NB4 (cell line): ENCODE data around the gene NCS1.

Experiments used
- DNase-seq: peaks from one replicate; pipeline ENCODE4 v3.0.0; 2010; ENCODE audit warnings: low read depth
- H3K4me3 ChIP-seq: one replicate; pipeline ENCODE4 v1.5.1; 2011; ENCODE audit warnings: mild to moderate bottlenecking, low read depth, low read length, moderate library complexity
- MYC ChIP-seq: IDR thresholded peaks from 2 replicates; pipeline ENCODE4 v1.6.1; 2011; ENCODE audit warnings: low read depth, low read length
- POLR2A ChIP-seq: IDR thresholded peaks from 2 replicates; pipeline ENCODE4 v1.6.1; 2011; ENCODE audit warnings: mild to moderate bottlenecking; ENCODE audit not compliant: insufficient read length; ENCODE audit errors: extremely low read depth
- TF ChIP-seq, protein P1 (sequence below): IDR thresholded peaks from one replicate; pipeline ENCODE4 v1.5.1; 2012; ENCODE audit warnings: low read depth, low read length
- TF ChIP-seq, protein P2 (sequence below): IDR thresholded peaks from 2 replicates; pipeline ENCODE4 v1.6.1; 2011; ENCODE audit warnings: low read depth, low read length

The NCS1 gene

DNA sequence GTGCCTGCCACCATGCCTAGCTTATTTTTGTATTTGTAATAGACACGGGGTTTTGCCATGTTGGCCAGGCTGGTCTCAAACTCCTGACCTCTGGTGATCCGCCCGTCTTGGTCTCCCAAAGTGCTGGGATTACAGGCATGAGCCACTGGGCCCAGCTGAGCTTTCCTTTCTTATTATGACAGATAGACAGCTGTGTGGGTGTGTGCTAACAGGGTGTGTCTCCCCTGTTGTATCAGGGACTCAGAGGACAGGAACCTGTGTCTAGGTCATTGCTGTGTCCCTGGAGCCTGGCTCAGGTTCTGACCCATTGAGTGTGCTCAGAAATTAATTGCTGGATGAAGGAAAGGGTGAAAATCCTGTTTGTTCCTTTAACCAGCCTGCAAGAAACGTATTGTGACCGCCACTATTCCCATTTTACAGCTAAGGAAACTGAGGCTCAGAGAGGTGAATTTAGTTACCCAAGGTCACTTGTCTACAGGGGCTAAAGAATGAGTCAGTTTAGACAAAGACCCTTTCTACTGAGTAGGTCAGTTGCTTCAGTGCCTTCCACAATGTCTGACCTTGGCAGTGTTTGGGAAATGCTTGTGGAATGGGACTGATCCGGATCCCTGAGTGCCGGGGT lies 16.8 kb downstream of the NCS1 start:
- no peak for DNase-seq
- no peak overlapping the region for H3K4me3 ChIP-seq
- TF ChIP-seq, protein P1, sequence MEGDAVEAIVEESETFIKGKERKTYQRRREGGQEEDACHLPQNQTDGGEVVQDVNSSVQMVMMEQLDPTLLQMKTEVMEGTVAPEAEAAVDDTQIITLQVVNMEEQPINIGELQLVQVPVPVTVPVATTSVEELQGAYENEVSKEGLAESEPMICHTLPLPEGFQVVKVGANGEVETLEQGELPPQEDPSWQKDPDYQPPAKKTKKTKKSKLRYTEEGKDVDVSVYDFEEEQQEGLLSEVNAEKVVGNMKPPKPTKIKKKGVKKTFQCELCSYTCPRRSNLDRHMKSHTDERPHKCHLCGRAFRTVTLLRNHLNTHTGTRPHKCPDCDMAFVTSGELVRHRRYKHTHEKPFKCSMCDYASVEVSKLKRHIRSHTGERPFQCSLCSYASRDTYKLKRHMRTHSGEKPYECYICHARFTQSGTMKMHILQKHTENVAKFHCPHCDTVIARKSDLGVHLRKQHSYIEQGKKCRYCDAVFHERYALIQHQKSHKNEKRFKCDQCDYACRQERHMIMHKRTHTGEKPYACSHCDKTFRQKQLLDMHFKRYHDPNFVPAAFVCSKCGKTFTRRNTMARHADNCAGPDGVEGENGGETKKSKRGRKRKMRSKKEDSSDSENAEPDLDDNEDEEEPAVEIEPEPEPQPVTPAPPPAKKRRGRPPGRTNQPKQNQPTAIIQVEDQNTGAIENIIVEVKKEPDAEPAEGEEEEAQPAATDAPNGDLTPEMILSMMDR: no peak
- no peak for TF ChIP-seq MYC
- no peak for TF ChIP-seq POLR2A
- TF ChIP-seq, protein P2, sequence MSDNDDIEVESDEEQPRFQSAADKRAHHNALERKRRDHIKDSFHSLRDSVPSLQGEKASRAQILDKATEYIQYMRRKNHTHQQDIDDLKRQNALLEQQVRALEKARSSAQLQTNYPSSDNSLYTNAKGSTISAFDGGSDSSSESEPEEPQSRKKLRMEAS: no peak

DNA sequence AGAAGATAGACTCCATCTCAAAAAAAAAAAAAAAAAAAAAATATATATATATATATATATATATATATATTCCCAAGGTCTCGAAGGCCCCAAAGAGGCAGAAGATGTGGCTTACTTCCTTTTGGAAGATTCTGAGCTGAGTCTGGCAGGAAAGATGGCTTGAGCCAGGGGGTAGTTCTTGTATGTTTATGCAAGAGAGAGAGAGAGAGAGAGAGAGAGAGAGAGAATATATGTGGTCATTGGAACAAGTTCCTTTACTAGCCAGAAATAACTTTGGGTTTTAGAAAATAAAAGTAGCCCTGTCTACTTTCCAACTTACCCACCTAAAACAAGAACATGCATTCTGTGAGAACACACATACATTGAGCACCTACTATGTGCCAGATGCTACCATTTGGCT lies 17.6 kb downstream of the NCS1 start:
- DNase-seq: no peak
- no peak overlapping the region for H3K4me3 ChIP-seq
- TF ChIP-seq MYC (no peak), POLR2A (no peak)
- TF ChIP-seq, protein P1: no peak
- TF ChIP-seq, protein P2: no peak

DNA sequence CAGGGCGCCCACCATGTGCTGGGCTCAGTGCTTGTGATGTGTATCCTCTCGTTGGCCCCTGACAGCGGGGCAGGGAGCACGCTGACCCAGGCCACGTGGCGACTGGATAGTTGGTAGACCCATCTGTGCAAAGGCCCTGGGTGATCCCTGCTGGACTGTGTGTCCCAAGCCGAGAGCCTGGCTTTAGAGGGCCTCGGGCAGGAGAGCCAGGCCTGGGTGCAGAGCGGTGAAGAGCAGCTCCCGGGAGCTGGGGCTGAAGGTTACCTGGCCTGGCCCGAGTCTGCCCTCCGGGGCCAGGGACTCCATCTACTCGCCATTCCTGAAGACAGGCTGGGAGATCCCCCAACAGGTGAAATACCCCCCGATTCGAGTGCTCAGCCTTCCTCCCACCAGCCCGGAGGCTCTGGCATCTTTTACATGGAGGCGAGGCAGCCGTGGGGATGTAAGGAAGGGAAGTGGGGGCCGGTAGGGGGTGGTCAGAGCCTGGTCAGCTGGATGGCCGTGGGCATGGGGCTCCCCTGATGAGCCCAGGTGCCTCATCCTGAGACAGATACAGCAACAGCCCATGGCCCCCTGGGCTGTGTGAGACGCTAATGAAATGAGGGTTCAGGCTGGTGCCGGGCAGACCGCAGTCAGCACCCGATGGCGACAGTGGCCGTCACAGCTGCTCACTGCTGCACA lies 19.0 kb downstream of the NCS1 start:
- no peak for DNase-seq

DNA sequence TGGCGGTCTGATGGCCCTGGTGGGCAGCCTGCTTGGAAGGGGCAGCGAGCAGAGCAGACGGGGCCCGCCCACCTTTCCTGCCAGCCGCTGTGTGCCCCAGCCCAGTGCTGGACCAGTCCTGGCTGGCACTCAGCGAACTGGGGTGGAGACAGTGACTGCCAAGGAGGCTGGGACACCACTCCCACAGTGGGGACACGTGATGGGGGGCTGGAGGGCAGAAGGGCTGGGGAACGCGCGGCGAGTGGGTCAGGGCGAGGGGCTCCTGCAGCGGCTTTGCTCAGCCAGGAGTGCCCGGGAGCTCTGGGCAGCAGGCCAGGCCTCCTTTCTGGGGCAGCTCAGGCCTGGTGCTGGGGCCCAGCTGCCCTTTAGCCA lies 19.5 kb downstream of the NCS1 start:
- no peak overlapping the region for H3K4me3 ChIP-seq
- TF ChIP-seq MYC (no peak), POLR2A (no peak)
- TF ChIP-seq, protein P2: no peak
- TF ChIP-seq, protein P1: no peak
- no peak for DNase-seq

More for the DNA sequence above, 19.0 kb downstream of the NCS1 start:
- TF ChIP-seq MYC (no peak), POLR2A (no peak)
- TF ChIP-seq, protein P1: no peak
- TF ChIP-seq, protein P2: no peak
- H3K4me3 ChIP-seq: no peak overlapping the region

DNA sequence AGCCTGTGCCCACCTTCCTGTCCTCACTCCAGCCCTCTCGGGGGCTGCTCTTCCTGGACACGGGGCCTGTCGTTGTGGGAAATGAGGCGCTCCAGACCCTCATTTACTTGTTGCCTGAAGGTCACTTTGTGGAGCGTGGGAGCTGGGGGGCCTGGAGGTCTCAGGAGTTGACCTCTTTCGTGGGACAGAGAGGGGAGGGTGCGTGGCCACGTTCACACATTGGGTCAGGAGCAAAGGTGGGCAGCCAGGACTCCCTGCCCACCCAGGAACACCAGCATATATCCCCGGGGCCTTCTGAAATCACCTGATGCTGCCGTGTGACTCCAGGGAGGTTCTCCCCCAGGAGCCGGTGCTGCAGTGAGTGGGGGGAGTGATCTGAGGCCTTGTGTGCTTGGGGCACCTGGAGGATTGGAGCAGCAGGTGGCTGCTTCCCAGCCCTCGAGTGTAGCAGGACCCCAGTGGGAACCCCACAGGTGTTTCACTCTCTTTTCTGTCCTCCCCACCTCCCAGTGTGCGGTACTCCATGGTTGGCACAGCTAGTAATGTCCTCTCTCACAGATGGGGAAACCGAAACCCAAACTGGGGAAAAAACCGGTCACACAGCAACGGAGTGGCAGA lies 20.3 kb downstream of the NCS1 start:
- TF ChIP-seq, protein P2: no peak
- no peak for TF ChIP-seq POLR2A
- TF ChIP-seq, protein P1: no peak
- no peak for TF ChIP-seq MYC

More for the DNA sequence above, 20.3 kb downstream of the NCS1 start:
- DNase-seq: no peak
- no peak overlapping the region for H3K4me3 ChIP-seq
